ENCODE measurements around the gene CDK14.

CDK14 gene

DNA sequence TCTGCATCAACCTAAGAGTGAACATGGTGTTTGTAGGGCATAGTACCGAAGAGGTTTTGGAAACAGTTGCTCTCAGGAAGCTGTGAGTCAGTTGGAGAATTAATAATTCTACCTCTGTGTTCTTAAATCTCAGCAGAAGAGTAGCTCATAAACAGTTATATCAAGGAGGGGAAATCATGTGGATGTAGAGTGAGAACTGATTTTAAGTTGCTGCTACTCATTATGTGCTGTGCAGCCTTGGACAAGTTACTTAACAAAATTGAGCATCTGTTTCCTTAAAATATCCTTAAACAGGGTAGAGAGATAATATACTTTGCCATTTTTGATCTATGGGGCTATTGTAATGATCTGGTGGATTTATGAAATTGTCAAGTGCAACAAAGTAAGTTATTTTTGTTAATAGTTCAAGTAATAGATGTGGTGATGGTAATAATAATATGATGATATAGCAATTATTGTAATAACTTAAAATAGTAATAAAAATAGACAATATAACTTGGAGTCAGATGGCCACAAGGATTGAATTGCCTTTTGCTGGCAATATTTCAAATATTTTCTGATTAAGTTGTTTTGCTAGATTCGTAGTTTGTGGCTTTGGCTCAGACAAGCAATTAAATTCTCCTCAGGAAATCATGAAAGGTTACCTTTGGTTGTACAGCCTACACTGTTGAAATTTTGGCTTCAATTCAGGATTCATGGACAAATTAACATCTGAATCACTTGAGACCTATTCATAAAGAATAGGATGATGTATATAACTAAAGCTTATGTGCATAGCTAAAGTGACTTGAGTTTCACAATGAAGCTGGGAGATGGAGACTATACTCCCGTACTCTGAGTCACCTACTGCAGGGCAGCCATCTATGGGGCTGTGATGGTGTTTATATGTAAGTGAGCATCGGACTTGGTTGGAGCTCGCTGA lies 228.5 kb downstream of the CDK14 start:
- Histone ChIP-seq H3K4me3 (ENCODE audit: low read depth in 1 of 2, low read length in 1 of 2) (no peak overlapping the region), H3K27me3 (no peaks in the 10 kb centered on the region), H3K27ac (no peak overlapping the region), H3K4me1 (ENCODE audit: control insufficient read depth in 1 of 2, insufficient read depth in 1 of 2, low read depth in 1 of 2, low read length in 1 of 2) (no peaks in the 10 kb centered on the region), H3K36me3 (no peaks in the 10 kb centered on the region), H3K9me3 (no peaks in the 10 kb centered on the region)
- TF ChIP-seq, protein P1, sequence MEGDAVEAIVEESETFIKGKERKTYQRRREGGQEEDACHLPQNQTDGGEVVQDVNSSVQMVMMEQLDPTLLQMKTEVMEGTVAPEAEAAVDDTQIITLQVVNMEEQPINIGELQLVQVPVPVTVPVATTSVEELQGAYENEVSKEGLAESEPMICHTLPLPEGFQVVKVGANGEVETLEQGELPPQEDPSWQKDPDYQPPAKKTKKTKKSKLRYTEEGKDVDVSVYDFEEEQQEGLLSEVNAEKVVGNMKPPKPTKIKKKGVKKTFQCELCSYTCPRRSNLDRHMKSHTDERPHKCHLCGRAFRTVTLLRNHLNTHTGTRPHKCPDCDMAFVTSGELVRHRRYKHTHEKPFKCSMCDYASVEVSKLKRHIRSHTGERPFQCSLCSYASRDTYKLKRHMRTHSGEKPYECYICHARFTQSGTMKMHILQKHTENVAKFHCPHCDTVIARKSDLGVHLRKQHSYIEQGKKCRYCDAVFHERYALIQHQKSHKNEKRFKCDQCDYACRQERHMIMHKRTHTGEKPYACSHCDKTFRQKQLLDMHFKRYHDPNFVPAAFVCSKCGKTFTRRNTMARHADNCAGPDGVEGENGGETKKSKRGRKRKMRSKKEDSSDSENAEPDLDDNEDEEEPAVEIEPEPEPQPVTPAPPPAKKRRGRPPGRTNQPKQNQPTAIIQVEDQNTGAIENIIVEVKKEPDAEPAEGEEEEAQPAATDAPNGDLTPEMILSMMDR (IDR thresholded peaks at IDR 0.05) = no peak

DNA sequence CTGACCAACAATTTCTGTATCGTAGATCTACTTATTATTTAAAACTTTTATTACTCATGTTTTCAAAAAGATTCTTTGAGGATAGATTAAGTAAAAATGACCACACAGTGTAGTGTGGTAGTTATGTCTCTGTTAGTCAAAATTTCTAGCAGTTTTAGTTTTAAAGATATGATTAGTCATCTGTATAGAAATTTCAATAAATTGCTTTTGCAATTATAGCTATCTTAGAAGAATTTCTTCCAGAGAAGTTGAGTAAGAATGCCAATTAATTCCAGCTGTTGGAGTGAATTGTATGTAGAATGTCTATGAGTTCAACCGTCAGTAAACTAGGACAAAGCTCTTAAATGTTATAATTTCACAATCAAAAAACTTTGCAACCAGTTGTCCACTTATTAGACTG lies 229.7 kb downstream of the CDK14 start:
- no peaks in the 10 kb centered on the region for H3K27me3 ChIP-seq
- no peak overlapping the region for H3K4me3 ChIP-seq (ENCODE audit: low read depth in 1 of 2, low read length in 1 of 2)
- no peaks in the 10 kb centered on the region for H3K4me1 ChIP-seq (ENCODE audit: control insufficient read depth in 1 of 2, insufficient read depth in 1 of 2, low read depth in 1 of 2, low read length in 1 of 2)
- no peak overlapping the region for H3K27ac ChIP-seq
- TF ChIP-seq, protein P1 (IDR thresholded peaks at IDR 0.05) = no peak
- no peaks in the 10 kb centered on the region for H3K9me3 ChIP-seq
- no peaks in the 10 kb centered on the region for H3K36me3 ChIP-seq

DNA sequence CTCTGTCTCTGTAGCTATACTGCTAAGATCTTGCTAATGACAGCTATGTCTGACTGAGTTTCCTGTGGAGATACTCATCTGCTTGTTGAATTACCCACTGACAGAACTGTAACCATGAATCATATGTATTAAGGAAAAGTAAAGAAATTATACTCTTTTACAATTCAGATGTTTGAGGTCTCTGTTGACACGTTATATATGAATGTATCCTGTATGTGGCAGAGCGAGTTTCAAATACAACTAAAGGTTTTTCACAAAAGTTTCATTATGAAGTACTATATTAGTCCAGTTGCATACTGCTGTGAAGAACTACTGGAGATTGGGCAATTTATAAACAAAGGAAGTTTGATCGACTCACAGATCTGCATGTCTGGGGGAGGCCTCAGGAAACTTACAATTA lies 232.5 kb downstream of the CDK14 start:
- H3K36me3 ChIP-seq = no peaks in the 10 kb centered on the region
- H3K27me3 ChIP-seq = no peaks in the 10 kb centered on the region
- no peaks in the 10 kb centered on the region for H3K4me1 ChIP-seq (ENCODE audit: control insufficient read depth in 1 of 2, insufficient read depth in 1 of 2, low read depth in 1 of 2, low read length in 1 of 2)
- H3K9me3 ChIP-seq = no peaks in the 10 kb centered on the region
- no peak overlapping the region for H3K27ac ChIP-seq
- TF ChIP-seq, protein P1 (IDR thresholded peaks at IDR 0.05) = no peak
- H3K4me3 ChIP-seq (ENCODE audit: low read depth in 1 of 2, low read length in 1 of 2) = no peak overlapping the region

DNA sequence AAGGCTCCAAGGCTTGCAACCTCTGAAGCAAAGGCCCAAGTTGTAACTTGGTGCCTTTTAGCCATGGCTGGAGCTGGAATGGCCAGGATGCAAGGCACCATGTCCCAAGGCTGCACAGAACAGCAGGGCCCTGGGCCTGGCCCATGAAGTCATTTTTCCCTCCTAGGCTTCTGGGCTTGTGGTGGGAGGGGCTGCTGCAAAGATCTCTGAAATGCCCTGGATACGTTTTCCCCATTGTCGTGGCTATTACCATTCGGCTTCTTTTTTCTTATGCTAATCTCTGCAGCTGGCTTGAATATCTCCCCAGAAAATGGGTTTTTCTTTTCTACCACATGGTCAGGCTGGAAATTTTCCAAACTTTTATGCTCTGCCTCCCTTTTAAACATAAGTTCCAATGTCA lies 234.2 kb downstream of the CDK14 start:
- Histone ChIP-seq H3K27me3 (no peaks in the 10 kb centered on the region), H3K9me3 (no peaks in the 10 kb centered on the region), H3K27ac (no peak overlapping the region), H3K36me3 (no peaks in the 10 kb centered on the region), H3K4me3 (ENCODE audit: low read depth in 1 of 2, low read length in 1 of 2) (no peak overlapping the region), H3K4me1 (ENCODE audit: control insufficient read depth in 1 of 2, insufficient read depth in 1 of 2, low read depth in 1 of 2, low read length in 1 of 2) (no peaks in the 10 kb centered on the region)
- TF ChIP-seq, protein P1 (IDR thresholded peaks at IDR 0.05) = no peak

DNA sequence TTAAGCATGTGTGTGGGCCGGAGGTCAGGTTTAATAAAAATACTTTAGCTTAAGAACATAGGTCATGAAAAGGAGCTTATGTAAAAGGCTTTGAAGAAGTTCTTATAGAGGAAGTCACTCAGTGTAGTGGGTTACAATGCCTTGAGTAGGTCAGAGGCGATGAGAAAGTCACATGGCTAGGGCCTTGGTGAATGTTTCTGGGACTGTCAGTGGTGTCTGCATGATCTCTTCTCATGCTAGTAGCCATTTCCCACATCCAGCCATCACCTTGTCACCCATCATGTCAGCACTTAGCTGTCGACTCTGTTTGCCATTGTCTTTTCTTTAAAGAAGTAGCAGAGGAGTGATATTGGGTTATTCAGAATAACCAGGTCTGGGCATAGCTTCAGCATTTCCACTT lies 236.6 kb downstream of the CDK14 start:
- no peaks in the 10 kb centered on the region for H3K27me3 ChIP-seq
- no peak overlapping the region for H3K4me3 ChIP-seq (ENCODE audit: low read depth in 1 of 2, low read length in 1 of 2)
- no peaks in the 10 kb centered on the region for H3K9me3 ChIP-seq
- no peaks in the 10 kb centered on the region for H3K4me1 ChIP-seq (ENCODE audit: control insufficient read depth in 1 of 2, insufficient read depth in 1 of 2, low read depth in 1 of 2, low read length in 1 of 2)
- H3K36me3 ChIP-seq = no peaks in the 10 kb centered on the region
- no peak overlapping the region for H3K27ac ChIP-seq
- TF ChIP-seq, protein P1 (IDR thresholded peaks at IDR 0.05) = no peak

All from neutrophil (primary cell).